GM08714 (cell line): Measurements from ENCODE around the gene SUPT3H.
A peak's percentile ranks its signal among the peaks of the same experiment; 100 is the strongest.
"Not testable (repeated sequence)": the region's sequence is repeated elsewhere in the genome, so short reads cannot be mapped to it uniquely, and the experiment has no call there.

Source experiments
- H3K4me3 ChIP-seq: fragments of 200-500 bp; sonication (Bioruptor generic); 2 replicates; pipeline ENCODE4 v1.5.1; 2014; ENCODE audit warnings: mild to moderate bottlenecking, low read length, inconsistent platforms
- ZNF274 ChIP-seq: IDR thresholded peaks from 2 replicates; pipeline ENCODE4 v1.6.1; 2012; ENCODE audit warnings: mild to moderate bottlenecking, low read depth, low read length

The SUPT3H gene

DNA sequence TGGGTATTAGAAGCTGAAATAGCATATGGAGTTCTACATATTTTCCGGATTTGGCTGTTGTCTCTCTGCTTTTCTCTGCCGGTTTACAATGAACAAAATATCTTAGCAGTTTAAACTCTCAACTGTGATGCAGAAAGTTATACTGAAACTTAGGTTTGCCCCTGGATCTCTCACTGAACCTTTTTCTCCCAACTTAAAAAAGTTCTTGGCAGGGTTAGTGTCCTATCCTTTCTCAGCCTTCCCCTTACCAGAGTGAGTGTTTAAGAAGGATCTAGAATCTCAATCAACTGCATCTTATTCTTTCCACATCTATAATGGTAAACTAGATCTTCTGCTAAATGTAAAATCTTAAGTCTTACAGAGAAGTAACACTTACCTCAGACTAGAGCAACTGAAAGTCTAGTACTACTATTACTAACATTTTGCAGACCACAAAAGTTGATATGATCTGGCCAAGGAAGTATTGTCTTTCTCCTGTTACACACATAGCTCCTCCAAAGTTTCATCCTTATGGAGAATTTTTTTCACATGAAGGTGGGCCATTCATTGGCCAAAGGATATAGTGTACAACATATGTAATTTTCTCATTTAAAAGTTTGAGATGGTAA is 441.9 kb downstream of the SUPT3H start:
- H3K4me3 ChIP-seq, result no peak overlapping the region
- no peak for TF ChIP-seq ZNF274

DNA sequence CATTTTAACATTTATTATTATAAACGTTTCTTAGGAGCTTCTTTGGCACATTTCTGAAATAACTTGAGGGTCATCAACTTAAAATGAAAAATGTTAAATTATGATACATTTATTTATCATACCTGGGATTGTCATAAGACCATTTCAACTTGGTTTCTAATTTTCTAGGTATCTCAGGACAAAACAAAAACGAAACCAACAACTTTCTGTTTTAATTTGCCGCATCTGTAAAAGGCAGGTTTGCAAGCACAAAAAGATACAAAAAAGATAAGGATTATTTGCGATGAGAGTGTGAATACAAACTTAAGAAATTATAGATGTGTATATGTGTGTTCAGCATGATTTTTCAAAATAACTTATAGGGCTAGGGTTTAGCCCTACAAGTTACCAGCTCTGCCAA is 444.6 kb downstream of the SUPT3H start:
- 0 out of 2 replicates have a peak overlapping the region, but pooled peaks have one; percentile 3 for H3K4me3 ChIP-seq
- no peak for TF ChIP-seq ZNF274

DNA sequence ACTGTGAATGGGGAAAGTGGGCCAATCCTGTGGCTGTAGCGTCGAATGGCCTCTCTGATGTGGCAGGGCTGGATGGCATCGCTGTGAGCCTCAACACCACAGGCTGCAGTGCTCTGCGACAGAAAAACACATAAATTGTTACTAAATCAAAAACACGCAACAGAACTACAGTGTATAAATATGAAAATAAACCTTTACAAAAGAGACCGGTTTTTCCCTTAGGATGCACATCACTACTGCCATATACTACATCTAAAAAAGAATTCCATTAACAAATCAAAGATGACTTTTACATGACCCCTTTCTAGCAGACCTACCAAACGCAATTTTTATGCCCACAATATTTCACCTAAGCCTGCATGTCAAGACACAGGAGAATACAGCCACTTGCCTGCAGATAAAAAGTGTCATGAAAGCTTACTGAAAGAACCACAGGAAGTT is 445.1 kb downstream of the SUPT3H start:
- no peak overlapping the region; the same call in 1 of the 2 replicates for H3K4me3 ChIP-seq
- TF ChIP-seq ZNF274, result no peak

DNA sequence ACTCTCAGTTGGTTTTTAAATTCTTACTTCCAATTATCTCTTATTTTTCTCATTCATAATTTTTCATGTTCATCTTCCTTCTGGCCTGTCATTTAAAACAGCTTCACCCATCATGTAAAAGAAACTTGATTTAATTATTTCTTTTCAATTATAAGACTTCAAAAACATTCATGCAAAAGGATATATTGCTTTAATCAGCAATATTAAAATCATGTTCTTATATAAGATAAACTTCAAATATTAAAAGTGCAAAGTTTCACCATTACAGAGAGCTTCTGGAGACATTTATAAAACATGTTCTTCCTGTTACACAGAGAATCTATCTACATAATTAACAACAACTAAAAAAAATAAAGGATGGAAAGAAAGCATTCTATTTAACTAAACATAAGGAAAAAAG is 446.3 kb downstream of the SUPT3H start:
- H3K4me3 ChIP-seq, result no peak overlapping the region
- no peak for TF ChIP-seq ZNF274

DNA sequence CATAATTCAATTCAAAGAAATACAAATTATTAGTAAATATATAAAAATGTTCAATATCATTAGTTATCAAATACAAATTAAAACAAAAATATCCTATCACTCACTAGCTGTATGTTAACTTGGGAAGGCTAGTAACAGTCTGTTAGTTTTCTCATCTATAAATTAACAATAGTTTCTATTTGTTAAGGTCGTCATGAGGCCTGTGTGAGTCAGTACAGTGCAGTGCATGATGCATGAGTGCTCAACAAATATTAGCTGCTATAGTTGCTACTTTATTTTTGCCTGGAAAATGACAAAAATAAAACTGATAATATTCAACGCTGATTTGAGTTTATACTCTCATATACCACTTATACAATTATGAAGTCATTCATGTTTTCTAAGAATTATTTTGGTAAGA is 451.2 kb downstream of the SUPT3H start:
- no peak overlapping the region for H3K4me3 ChIP-seq
- TF ChIP-seq ZNF274, result no peak

DNA sequence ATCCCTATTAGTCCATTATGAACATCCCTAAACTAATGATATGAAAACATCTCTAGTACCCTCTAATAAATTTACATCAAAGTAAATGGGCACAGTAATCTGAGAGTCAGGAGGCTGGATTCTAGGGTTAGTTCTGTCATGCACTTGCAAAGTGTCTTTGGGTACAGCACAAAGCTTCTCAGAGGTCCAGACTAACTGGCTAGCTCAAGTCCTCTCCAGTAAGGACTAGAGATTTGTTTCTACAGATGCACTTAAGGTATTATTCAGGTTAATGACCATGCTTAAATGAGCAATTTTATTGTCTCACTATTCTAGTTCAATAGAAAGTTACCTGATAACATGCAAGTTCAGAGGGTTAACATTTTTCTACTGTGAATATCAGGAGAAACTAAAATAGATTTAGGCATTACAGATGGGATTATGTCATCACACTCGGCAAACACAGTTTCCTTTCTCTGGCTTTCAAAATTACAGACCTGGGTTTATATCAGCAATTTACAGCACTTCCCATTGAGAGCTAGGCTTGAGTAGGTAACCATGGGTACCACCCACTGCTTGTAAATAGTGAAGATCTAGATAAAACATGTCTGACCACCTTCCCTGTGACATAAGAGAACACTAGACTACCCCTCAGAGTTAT is 452.5 kb downstream of the SUPT3H start:
- H3K4me3 ChIP-seq, result no peak overlapping the region
- no peak for TF ChIP-seq ZNF274

DNA sequence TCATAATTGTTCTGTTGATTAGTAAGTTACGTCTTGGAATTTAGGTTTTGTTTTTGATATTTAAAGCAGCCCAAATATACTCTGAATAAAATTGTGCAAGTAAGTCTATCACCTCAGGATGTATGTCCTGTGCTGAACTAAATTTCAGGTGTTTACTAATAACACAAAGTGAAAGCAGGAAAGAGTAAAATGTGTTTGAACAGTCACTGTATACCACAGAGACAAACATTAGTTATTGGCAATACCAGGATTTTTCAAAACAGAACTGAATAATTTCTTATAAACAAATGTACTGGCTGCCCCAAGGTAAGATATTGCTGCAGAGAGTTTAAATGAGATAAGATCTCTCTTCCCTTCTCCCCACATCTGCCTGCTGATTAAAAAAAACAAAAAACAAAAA is 454.3 kb downstream of the SUPT3H start:
- TF ChIP-seq ZNF274, result no peak

DNA sequence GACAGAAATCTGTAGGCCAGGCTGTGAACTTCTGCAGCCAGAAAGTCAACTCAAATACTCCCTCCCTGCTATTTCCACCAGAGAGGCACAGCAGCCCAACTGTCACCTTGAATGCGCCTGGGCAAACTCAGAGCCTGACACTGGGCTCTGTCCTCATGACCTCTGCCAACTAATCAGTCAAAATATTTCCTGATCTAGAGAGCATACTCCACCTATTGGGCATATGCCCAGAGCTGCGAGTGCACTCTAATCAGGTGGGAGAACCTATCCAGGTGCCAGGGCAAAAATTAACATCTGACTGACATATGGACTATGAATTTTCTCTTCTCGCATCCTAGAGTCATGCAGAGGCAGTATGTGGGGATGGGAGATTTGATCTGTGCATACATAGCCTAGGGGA is 455.9 kb downstream of the SUPT3H start:
- H3K4me3 ChIP-seq, result no peak overlapping the region
- TF ChIP-seq ZNF274, result no peak

More for the DNA sequence above, 454.3 kb downstream of the SUPT3H start:
- no peak overlapping the region for H3K4me3 ChIP-seq

DNA sequence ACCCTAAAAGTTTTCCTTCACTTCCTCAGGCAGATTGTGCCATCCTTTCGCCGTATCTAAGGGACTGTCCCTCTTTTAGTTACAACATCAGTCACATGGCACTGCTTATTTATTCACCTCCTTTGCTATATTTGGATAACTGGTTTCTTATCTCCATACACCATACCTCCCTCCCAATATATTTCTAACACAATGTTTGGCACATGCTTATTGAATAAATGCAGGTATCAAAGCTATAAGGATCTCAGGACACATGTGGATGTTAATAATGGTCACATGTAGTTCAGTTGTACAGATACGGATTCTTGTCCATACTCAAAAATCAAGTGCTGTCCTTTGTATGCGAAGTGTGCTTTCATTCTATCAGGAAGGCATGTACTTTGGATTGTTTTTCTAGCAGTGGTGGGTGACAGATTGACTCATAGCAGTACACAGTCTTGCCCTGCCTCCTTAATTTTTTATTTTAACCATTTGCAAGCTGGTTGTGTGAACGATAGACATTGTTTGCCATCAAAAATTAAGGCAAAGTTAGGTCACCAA is 456.7 kb downstream of the SUPT3H start:
- no peak overlapping the region for H3K4me3 ChIP-seq
- TF ChIP-seq ZNF274, result no peak

DNA sequence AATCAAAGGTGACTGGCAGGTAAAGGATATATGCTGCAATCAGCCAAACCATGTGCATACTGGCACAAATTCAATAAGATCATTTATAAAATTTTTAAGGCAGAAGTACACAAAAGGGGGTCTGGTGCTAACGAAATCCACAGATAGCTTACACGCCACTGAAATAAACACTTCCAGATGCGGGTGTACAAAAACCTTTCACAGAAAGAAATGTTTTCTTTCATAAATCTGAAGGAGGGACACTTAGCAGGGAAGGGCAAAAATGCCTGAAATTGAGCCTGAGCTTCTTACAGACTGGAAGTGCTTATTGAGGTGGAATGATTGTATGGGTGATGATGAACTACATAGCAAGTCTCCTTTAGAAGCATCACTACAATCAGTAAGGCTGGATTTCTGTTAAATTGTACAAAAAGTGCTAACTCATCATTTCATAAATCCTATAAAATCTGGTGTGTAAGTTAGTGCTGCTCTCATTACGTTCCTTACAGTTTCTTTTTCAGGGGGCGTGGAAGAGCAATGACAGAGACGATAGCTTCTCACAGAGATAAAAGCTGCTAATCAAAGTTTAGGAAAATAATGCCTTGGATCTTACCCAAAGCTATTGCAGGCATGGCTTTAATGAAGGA is 458.9 kb downstream of the SUPT3H start:
- no peak for TF ChIP-seq ZNF274
- H3K4me3 ChIP-seq, result no peak overlapping the region

DNA sequence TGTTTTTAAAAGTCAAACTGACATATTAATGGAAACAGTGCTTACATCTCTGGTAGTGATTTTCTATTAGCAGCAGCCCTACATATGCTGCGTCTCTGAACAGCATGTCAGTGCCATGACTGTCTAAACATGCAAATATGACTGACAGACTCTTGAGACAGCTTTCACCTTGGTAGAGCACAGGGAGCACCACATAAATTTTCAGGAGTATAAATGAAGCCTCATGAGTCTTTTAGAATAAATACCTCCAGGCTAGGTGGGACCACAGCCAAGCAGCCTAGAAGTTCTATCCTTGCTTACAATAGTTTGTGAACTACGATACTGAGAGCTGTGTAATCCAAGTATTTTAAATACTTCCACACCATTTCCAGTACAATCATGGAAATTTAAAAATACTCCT is 460.3 kb downstream of the SUPT3H start:
- H3K4me3 ChIP-seq, result no peak overlapping the region
- TF ChIP-seq ZNF274, result no peak

DNA sequence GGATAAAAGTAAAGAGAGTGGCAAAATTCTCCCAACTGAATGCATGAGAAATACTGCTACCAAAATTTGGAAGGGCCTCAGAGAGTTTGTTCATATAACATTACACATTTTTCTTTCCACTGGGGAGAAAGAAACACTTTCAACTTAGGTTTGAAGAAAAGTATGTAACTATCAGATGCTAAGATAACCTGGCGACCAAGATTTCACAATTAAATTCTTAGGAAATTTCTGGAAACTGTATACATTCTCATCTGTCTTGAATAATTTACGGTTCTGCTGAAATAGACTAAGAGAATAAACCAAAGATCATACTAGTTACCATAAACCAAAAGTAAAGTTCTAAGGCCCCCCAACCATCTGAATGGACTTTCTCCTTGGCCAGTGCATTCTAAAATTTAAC is 462.6 kb downstream of the SUPT3H start:
- no peak for TF ChIP-seq ZNF274

DNA sequence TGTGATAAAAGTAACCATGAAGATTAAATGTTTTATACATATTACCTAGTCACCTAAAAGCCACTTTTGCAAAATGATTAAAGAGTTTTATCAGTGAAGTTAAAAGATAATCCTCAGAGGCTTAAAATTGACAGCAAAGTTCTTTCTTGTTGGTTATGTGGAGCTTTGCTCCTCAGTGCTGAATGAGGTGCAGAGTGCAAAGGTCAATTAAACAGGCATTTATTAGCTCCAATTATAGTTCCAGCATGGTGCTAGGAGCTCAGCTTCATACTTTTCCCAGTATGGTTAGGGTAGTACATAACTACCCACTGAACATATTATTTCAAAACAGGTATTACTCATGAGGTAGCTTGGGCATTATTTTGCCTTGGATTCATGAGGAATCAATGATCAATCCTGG is 463.6 kb downstream of the SUPT3H start:
- no peak overlapping the region for H3K4me3 ChIP-seq
- TF ChIP-seq ZNF274, result no peak

More for the DNA sequence above, 462.6 kb downstream of the SUPT3H start:
- H3K4me3 ChIP-seq, result no peak overlapping the region

DNA sequence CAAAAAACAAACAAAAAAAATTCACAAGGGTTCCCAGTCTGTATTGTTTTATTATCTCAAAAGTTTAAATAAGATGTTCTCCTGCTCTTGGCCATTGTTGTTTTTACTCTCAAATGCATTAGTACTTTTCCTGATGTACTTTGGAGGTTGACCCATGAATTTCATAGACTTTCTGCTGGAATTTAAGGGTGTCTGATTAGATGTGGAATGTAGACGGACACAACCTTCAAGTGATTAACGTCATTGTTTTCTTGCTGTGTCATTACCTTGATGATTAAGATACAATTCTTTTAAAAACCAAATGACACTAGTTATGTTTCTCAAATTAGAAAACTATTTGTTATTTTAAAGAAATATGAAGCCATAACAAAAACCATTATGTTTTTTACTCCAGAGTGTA is 471.0 kb downstream of the SUPT3H start:
- no peak overlapping the region for H3K4me3 ChIP-seq
- TF ChIP-seq ZNF274, result no peak

DNA sequence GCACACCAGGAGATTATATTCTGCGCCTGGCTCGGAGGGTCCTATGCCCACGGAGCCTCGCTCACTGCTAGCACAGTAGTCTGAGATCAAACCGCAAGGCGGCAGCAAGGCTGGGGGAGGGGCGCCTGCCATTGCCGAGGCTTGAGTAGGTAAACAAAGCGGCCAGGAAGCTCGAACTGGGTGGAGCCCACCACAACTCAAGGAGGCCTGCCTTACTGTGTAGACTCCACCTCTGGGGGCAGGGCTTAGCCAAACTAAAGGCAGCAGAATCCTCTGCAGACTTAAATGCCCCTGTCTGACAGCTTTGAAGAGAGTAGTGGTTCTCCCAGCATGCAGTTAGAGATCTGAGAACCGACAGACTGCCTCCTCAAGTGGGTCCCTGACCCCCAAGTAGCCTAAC is 477.4 kb downstream of the SUPT3H start:
- H3K4me3 ChIP-seq, result not testable (repeated sequence)

DNA sequence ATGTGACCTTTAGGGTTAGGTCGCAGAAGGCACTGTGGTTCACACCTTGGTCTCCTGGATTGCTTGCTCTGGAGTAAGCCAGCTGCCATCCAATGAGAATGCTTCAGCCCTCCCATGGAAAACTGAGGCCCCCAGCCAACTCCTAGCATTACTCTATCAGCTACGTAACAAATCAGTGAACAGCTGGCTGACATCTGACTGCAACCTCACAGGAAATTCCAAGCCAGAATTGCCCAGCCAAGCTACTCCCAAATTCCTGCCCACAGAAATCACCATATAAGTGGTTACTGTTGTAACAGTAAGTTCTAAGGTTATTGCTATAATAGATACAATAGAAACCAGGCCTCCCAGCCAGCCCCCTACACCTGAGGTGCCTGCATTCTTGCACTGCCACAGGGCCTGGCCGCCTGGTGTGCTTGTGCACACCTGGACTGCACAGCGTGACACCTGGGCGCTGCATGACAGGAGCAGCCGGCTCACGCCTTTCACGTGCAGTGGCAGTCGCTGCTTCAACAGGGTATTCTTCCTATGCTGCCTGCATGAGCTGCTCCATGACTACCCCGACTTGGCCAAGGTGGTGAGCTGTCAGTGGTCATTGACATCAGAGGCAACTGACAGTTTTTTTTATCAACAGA is 479.3 kb downstream of the SUPT3H start:
- H3K4me3 ChIP-seq, result no peak overlapping the region
- no peak for TF ChIP-seq ZNF274
